ENCODE data around the gene GADL1.

GADL1 gene

GRCh38 chr3:30864132-30864531 is 30.3 kb downstream of the GADL1 start:
- Histone ChIP-seq H3K27me3 (ENCODE audit: insufficient read depth, low read length) (no peaks in the 10 kb centered on the region), H3K4me1 (ENCODE audit: insufficient read depth, low read length) (no peaks in the 10 kb centered on the region), H3K36me3 (ENCODE audit: insufficient read depth, low read length) (no peaks in the 10 kb centered on the region), H3K4me3 (ENCODE audit: low read length) (no peak overlapping the region), H2AFZ (ENCODE audit: low read depth, low read length) (no peak overlapping the region), H3K9me3 (ENCODE audit: low read length) (no peaks in the 10 kb centered on the region)

GRCh38 chr3:30862004-30862403 is 32.5 kb downstream of the GADL1 start:
- no peak overlapping the region for H2AFZ ChIP-seq (ENCODE audit: low read depth, low read length)
- H3K4me1 ChIP-seq (ENCODE audit: insufficient read depth, low read length): no peaks in the 10 kb centered on the region
- no peaks in the 10 kb centered on the region for H3K27me3 ChIP-seq (ENCODE audit: insufficient read depth, low read length)
- no peaks in the 10 kb centered on the region for H3K9me3 ChIP-seq (ENCODE audit: low read length)
- no peak overlapping the region for H3K4me3 ChIP-seq (ENCODE audit: low read length)
- H3K36me3 ChIP-seq (ENCODE audit: insufficient read depth, low read length): no peaks in the 10 kb centered on the region

GRCh38 chr3:30858894-30859389 is 35.5 kb downstream of the GADL1 start:
- Histone ChIP-seq H3K9me3 (ENCODE audit: low read length) (no peaks in the 10 kb centered on the region), H3K27me3 (ENCODE audit: insufficient read depth, low read length) (no peaks in the 10 kb centered on the region), H3K4me1 (ENCODE audit: insufficient read depth, low read length) (no peaks in the 10 kb centered on the region), H2AFZ (ENCODE audit: low read depth, low read length) (no peak overlapping the region), H3K4me3 (ENCODE audit: low read length) (no peak overlapping the region), H3K36me3 (ENCODE audit: insufficient read depth, low read length) (no peaks in the 10 kb centered on the region)

GRCh38 chr3:30855400-30856292 is 38.8 kb downstream of the GADL1 start:
- Histone ChIP-seq H3K4me3 (ENCODE audit: low read length) (no peak overlapping the region), H3K27me3 (ENCODE audit: insufficient read depth, low read length) (no peaks in the 10 kb centered on the region), H3K9me3 (ENCODE audit: low read length) (no peaks in the 10 kb centered on the region), H2AFZ (ENCODE audit: low read depth, low read length) (no peak overlapping the region), H3K4me1 (ENCODE audit: insufficient read depth, low read length) (no peaks in the 10 kb centered on the region), H3K36me3 (ENCODE audit: insufficient read depth, low read length) (no peaks in the 10 kb centered on the region)

GRCh38 chr3:30852833-30853232 is 41.6 kb downstream of the GADL1 start:
- no peaks in the 10 kb centered on the region for H3K9me3 ChIP-seq (ENCODE audit: low read length)
- no peaks in the 10 kb centered on the region for H3K4me1 ChIP-seq (ENCODE audit: insufficient read depth, low read length)
- no peaks in the 10 kb centered on the region for H3K27me3 ChIP-seq (ENCODE audit: insufficient read depth, low read length)
- H2AFZ ChIP-seq (ENCODE audit: low read depth, low read length): no peak overlapping the region
- no peaks in the 10 kb centered on the region for H3K36me3 ChIP-seq (ENCODE audit: insufficient read depth, low read length)
- no peak overlapping the region for H3K4me3 ChIP-seq (ENCODE audit: low read length)

- H3K36me3 ChIP-seq (ENCODE audit: insufficient read depth, low read length): no peaks in the 10 kb centered on the region
- H3K4me3 ChIP-seq (ENCODE audit: low read length): no peak overlapping the region
- H3K4me1 ChIP-seq (ENCODE audit: insufficient read depth, low read length): no peaks in the 10 kb centered on the region
- no peaks in the 10 kb centered on the region for H3K27me3 ChIP-seq (ENCODE audit: insufficient read depth, low read length)
- H2AFZ ChIP-seq (ENCODE audit: low read depth, low read length): no peak overlapping the region
- no peaks in the 10 kb centered on the region for H3K9me3 ChIP-seq (ENCODE audit: low read length)
Measured at GRCh38 chr3:30848087-30848779, 46.2 kb downstream of the GADL1 start.

GRCh38 chr3:30847592-30847991 is 46.9 kb downstream of the GADL1 start:
- Histone ChIP-seq H3K4me3 (ENCODE audit: low read length) (no peak overlapping the region), H2AFZ (ENCODE audit: low read depth, low read length) (no peak overlapping the region), H3K4me1 (ENCODE audit: insufficient read depth, low read length) (no peaks in the 10 kb centered on the region), H3K36me3 (ENCODE audit: insufficient read depth, low read length) (no peaks in the 10 kb centered on the region), H3K9me3 (ENCODE audit: low read length) (no peaks in the 10 kb centered on the region), H3K27me3 (ENCODE audit: insufficient read depth, low read length) (no peaks in the 10 kb centered on the region)

- no peaks in the 10 kb centered on the region for H3K36me3 ChIP-seq (ENCODE audit: insufficient read depth, low read length)
- H3K9me3 ChIP-seq (ENCODE audit: low read length): no peaks in the 10 kb centered on the region
- no peak overlapping the region for H2AFZ ChIP-seq (ENCODE audit: low read depth, low read length)
- no peaks in the 10 kb centered on the region for H3K4me1 ChIP-seq (ENCODE audit: insufficient read depth, low read length)
- no peaks in the 10 kb centered on the region for H3K27me3 ChIP-seq (ENCODE audit: insufficient read depth, low read length)
- no peak overlapping the region for H3K4me3 ChIP-seq (ENCODE audit: low read length)
Measured at GRCh38 chr3:30845606-30846005, 48.9 kb downstream of the GADL1 start.

GRCh38 chr3:30843877-30844276 is 50.6 kb downstream of the GADL1 start:
- Histone ChIP-seq H3K9me3 (ENCODE audit: low read length) (no peaks in the 10 kb centered on the region), H3K36me3 (ENCODE audit: insufficient read depth, low read length) (no peaks in the 10 kb centered on the region), H3K4me3 (ENCODE audit: low read length) (no peak overlapping the region), H2AFZ (ENCODE audit: low read depth, low read length) (no peak overlapping the region), H3K27me3 (ENCODE audit: insufficient read depth, low read length) (no peaks in the 10 kb centered on the region), H3K4me1 (ENCODE audit: insufficient read depth, low read length) (no peaks in the 10 kb centered on the region)

GRCh38 chr3:30836141-30836540 is 58.3 kb downstream of the GADL1 start:
- Histone ChIP-seq H3K36me3 (ENCODE audit: insufficient read depth, low read length) (no peaks in the 10 kb centered on the region), H3K4me1 (ENCODE audit: insufficient read depth, low read length) (no peaks in the 10 kb centered on the region), H3K27me3 (ENCODE audit: insufficient read depth, low read length) (peaks cover 2% of the 10 kb centered on the region), H2AFZ (ENCODE audit: low read depth, low read length) (no peak overlapping the region), H3K4me3 (ENCODE audit: low read length) (no peak overlapping the region), H3K9me3 (ENCODE audit: low read length) (no peaks in the 10 kb centered on the region)

- Histone ChIP-seq H2AFZ (ENCODE audit: low read depth, low read length) (no peak overlapping the region), H3K36me3 (ENCODE audit: insufficient read depth, low read length) (no peaks in the 10 kb centered on the region), H3K9me3 (ENCODE audit: low read length) (no peaks in the 10 kb centered on the region), H3K27me3 (ENCODE audit: insufficient read depth, low read length) (peaks cover 2% of the 10 kb centered on the region), H3K4me3 (ENCODE audit: low read length) (no peak overlapping the region), H3K4me1 (ENCODE audit: insufficient read depth, low read length) (no peaks in the 10 kb centered on the region)
Measured at GRCh38 chr3:30835667-30836066, 58.8 kb downstream of the GADL1 start.

- no peak overlapping the region for H2AFZ ChIP-seq (ENCODE audit: low read depth, low read length)
- H3K36me3 ChIP-seq (ENCODE audit: insufficient read depth, low read length): no peaks in the 10 kb centered on the region
- no peaks in the 10 kb centered on the region for H3K4me1 ChIP-seq (ENCODE audit: insufficient read depth, low read length)
- H3K27me3 ChIP-seq (ENCODE audit: insufficient read depth, low read length): peaks cover 2% of the 10 kb centered on the region
- H3K9me3 ChIP-seq (ENCODE audit: low read length): no peaks in the 10 kb centered on the region
- no peak overlapping the region for H3K4me3 ChIP-seq (ENCODE audit: low read length)
Measured at GRCh38 chr3:30832961-30833575, 61.4 kb downstream of the GADL1 start.

GRCh38 chr3:30827080-30827479 is 67.4 kb downstream of the GADL1 start:
- Histone ChIP-seq H2AFZ (ENCODE audit: low read depth, low read length) (no peak overlapping the region), H3K27me3 (ENCODE audit: insufficient read depth, low read length) (no peaks in the 10 kb centered on the region), H3K9me3 (ENCODE audit: low read length) (no peaks in the 10 kb centered on the region), H3K4me1 (ENCODE audit: insufficient read depth, low read length) (no peaks in the 10 kb centered on the region), H3K4me3 (ENCODE audit: low read length) (no peak overlapping the region), H3K36me3 (ENCODE audit: insufficient read depth, low read length) (no peaks in the 10 kb centered on the region)
